Hepatocyte (in vitro differentiated cells): ENCODE measurements around the gene SYTL1. TPM values are rescaled to one million over a fixed set of nuclear protein-coding genes. Genes with fewer than 3 reads are reported as not detected.

Source experiments
- DNase-seq: peaks from one replicate; pipeline ENCODE4 v3.0.0-alpha.2; 2016; ENCODE audit warnings: low spot score
- H2AFZ ChIP-seq: fragments of 200-600 bp; sonication (generic); 2 replicates; pipeline ENCODE4 v1.6.0; 2016; ENCODE audit warnings: antibody characterized with exemption, mild to moderate bottlenecking
- H3K27ac ChIP-seq: fragments of 200-600 bp; sonication (generic); 2 replicates; pipeline ENCODE4 v1.5.1; 2016; ENCODE audit warnings: mild to moderate bottlenecking
- H3K27me3 ChIP-seq: fragments of 200-600 bp; sonication (generic); 2 replicates; pipeline ENCODE4 v1.6.1; 2016
- H3K36me3 ChIP-seq: fragments of 200-600 bp; sonication (generic); replicated peaks from 2 replicates; pipeline ENCODE4 v1.5.1; 2016; ENCODE audit warnings: low read depth; ENCODE audit not compliant: insufficient read depth
- H3K4me1 ChIP-seq: fragments of 200-600 bp; sonication (generic); 2 replicates; pipeline ENCODE4 v1.5.1; 2016; ENCODE audit warnings: mild to moderate bottlenecking, moderate library complexity; ENCODE audit not compliant: insufficient read depth
- H3K4me2 ChIP-seq: fragments of 200-600 bp; sonication (generic); 2 replicates; pipeline ENCODE4 v1.6.0; 2016
- H3K4me3 ChIP-seq: fragments of 200-600 bp; sonication (generic); 2 replicates; pipeline ENCODE4 v1.5.1; 2016; ENCODE audit warnings: mild to moderate bottlenecking
- H3K79me2 ChIP-seq: fragments of 200-600 bp; sonication (generic); 2 replicates; pipeline ENCODE4 v1.6.0; 2017; ENCODE audit warnings: mild to moderate bottlenecking
- H3K9me2 ChIP-seq: fragments of 200-600 bp; sonication (generic); replicated peaks from 2 replicates; pipeline ENCODE4 v1.6.0; 2017; ENCODE audit warnings: mild to moderate bottlenecking; ENCODE audit not compliant: insufficient read depth
- H3K9me3 ChIP-seq: fragments of 200-600 bp; sonication (generic); 2 replicates; pipeline ENCODE4 v1.5.1; 2016; ENCODE audit warnings: low read depth, mild to moderate bottlenecking
- H4K20me1 ChIP-seq: fragments of 200-600 bp; sonication (generic); 2 replicates; pipeline ENCODE4 v1.6.0; 2016; ENCODE audit warnings: mild to moderate bottlenecking; ENCODE audit not compliant: insufficient read depth, poor library complexity, severe bottlenecking
- CTCF ChIP-seq: fragments of 200-600 bp; sonication (generic); IDR thresholded peaks from 2 replicates; pipeline ENCODE4 v1.5.1; 2016; ENCODE audit warnings: antibody characterized with exemption, mild to moderate bottlenecking; ENCODE audit not compliant: poor library complexity
- EZH2 ChIP-seq: fragments of 200-600 bp; sonication (generic); IDR thresholded peaks from 2 replicates; pipeline ENCODE4 v1.6.1; 2016; ENCODE audit warnings: antibody characterized with exemption, mild to moderate bottlenecking, borderline replicate concordance
- EZH2phosphoT487 ChIP-seq: fragments of 200-600 bp; sonication (generic); IDR thresholded peaks from one replicate; pipeline ENCODE4 v1.6.1; 2018; ENCODE audit warnings: antibody characterized with exemption, mild to moderate bottlenecking, low read depth, moderate library complexity; ENCODE audit not compliant: unreplicated experiment, severe bottlenecking
- whole genome bisulfite sequencing: methylation state at CpG from one replicate; pipeline ENCODE4 v1.1.6; 2016; ENCODE audit warnings: low lambda C conversion rate; ENCODE audit errors: missing lambda C conversion rate; 5-methylcytosine and 5-hydroxymethylcytosine counted together
- polyA plus RNA-seq: library from polyadenylated mRNA; unstranded; fragments of >200 nt; fragmentation: Nextera tagmentation; extraction: Ambion mirVana; gene quantifications from 2 replicates; pipeline ENCODE4 v1.2.1, GENCODE V29; 2016
- total RNA-seq: library from RNA; depleted of rRNA; stranded (reverse); fragments of >200 nt; gene quantifications from 2 replicates; pipeline ENCODE4 v1.2.3, GENCODE V29; 2014

SYTL1 gene
- total and polyA plus RNA-seq, 2 experiments from 2014 or later = 12.1 to 21.7 TPM

GRCh38 chr1:27372022-27372807, 30.4 kb downstream of the SYTL1 start:
- Histone ChIP-seq H4K20me1 (no peaks in the 10 kb centered on the region), H3K4me2 (no peak overlapping the region), H3K4me3 (no peak overlapping the region), H3K27me3 (no peaks in the 10 kb centered on the region), H3K4me1 (peaks cover 4% of the 10 kb centered on the region), H3K9me2 (no peaks in the 10 kb centered on the region), H3K79me2 (no peaks in the 10 kb centered on the region), H2AFZ (no peak overlapping the region), H3K27ac (no peak overlapping the region), H3K9me3 (no peaks in the 10 kb centered on the region), H3K36me3 (no peaks in the 10 kb centered on the region)
- peak; percentile 51 for DNase-seq
- TF ChIP-seq CTCF (no peak), EZH2phosphoT487 (no peak), EZH2 (no peak)
- WGBS = 85% methylated on average over 19 of the region's 19 CpGs

- 90% methylated on average over 11 of the region's 11 CpGs for WGBS
- Histone ChIP-seq H3K9me2 (no peaks in the 10 kb centered on the region), H3K36me3 (no peaks in the 10 kb centered on the region), H3K27me3 (no peaks in the 10 kb centered on the region), H3K4me2 (no peak overlapping the region), H3K9me3 (no peaks in the 10 kb centered on the region), H3K79me2 (no peaks in the 10 kb centered on the region), H3K4me3 (no peak overlapping the region), H2AFZ (no peak overlapping the region), H3K27ac (no peak overlapping the region), H3K4me1 (no peaks in the 10 kb centered on the region), H4K20me1 (no peaks in the 10 kb centered on the region)
- DNase-seq = no peak
- TF ChIP-seq EZH2 = no peak
- peak; percentile 4 for TF ChIP-seq CTCF
These were observed 31.2 kb downstream of the SYTL1 start for GRCh38 chr1:27372808-27373690.

- Histone ChIP-seq H3K9me3 (no peaks in the 10 kb centered on the region), H4K20me1 (no peaks in the 10 kb centered on the region), H3K4me1 (no peaks in the 10 kb centered on the region), H3K27me3 (no peaks in the 10 kb centered on the region), H3K36me3 (no peaks in the 10 kb centered on the region), H2AFZ (no peak within 1 kb of the TSS), H3K27ac (no peak within 1 kb of the TSS), H3K9me2 (no peaks in the 10 kb centered on the region), H3K79me2 (no peaks in the 10 kb centered on the region), H3K4me2 (no peak within 1 kb of the TSS), H3K4me3 (no peak within 1 kb of the TSS)
- no peak for DNase-seq
- WGBS = 71% methylated on average over 4 of the region's 4 CpGs
- no peak for TF ChIP-seq EZH2
- TF ChIP-seq EZH2phosphoT487 = no peak
- no peak for TF ChIP-seq CTCF
These were observed 32.7 kb downstream of the SYTL1 start, which contains the start of gene FCN3 for GRCh38 chr1:27374362-27375086. TSS of gene FCN3 (minus strand) at chr1:27374824. CDS start at chr1:27374818, 6 bp downstream.
